Glomerular visceral epithelial cell (primary cell): ENCODE data around the gene RAI14.

Source experiments
- DNase-seq: peaks from one replicate; pipeline ENCODE4 v3.0.0-alpha.2; 2016; ENCODE audit errors: extremely low spot score

The RAI14 gene

GRCh38 chr5:34677428-34677827 lies 21.3 kb downstream of the RAI14 start:
- no peak for DNase-seq

DNA sequence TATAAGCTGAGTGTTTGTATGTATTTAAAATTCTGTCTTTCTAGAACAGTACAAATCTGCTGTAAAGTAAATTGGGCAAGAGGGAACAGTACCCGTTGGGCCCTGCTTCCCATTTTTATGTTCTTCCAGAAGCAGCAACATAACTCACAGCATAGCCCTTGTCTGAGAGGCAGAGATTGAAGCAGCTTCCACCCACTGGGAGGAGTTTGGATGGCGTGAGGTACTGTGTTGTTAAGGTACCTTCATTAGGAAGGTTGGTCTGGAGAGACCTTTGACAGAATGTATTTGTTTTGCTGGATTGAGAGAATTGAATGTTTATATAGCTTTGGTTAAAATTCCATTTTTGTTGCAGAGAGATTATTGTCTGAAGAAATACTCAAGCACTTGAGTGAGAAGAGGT lies 24.8 kb downstream of the RAI14 start:
- no peak for DNase-seq

DNA sequence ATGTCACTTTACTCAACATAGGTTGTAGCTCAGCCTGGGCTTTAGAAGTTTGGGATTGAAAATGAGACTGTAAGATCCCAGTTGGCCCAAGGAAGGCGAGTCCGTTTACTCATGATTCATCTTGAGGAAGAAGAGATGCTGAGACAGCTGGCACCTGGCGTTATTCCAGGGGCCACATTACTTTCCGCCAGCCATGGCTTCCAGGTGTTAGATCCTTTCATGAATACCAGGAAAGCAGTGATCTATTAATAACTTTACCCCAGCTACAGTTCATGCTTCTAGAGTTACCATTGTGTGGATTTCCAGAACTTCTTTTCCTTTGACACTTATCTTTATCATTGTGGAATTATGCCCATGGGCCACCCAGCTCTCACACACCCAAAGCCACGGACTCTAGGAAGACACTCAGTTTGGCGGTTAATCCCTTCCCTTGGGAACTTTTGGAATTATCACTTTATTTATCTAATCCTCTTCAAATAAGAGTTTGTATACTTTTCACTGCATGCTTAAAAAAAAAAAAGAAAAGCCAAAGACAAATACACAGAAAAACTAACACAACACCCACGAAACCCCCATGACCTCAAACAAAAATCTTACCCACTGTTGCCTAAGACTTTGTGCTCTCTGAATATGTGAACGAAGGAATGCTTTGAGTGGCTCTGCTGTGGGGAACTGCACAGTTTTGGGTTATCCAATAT lies 26.9 kb downstream of the RAI14 start:
- DNase-seq, result peak; percentile 99

- DNase-seq, result peak; percentile 93
These were observed 28.3 kb downstream of the RAI14 start for GRCh38 chr5:34684281-34684979.

- no peak for DNase-seq
These were observed 28.8 kb downstream of the RAI14 start for GRCh38 chr5:34684980-34685352.

- peak; percentile 61 for DNase-seq
These were observed 29.5 kb downstream of the RAI14 start for GRCh38 chr5:34685485-34686165.

GRCh38 chr5:34686762-34687268 lies 30.7 kb downstream of the RAI14 start:
- peak; percentile 99 for DNase-seq

DNA sequence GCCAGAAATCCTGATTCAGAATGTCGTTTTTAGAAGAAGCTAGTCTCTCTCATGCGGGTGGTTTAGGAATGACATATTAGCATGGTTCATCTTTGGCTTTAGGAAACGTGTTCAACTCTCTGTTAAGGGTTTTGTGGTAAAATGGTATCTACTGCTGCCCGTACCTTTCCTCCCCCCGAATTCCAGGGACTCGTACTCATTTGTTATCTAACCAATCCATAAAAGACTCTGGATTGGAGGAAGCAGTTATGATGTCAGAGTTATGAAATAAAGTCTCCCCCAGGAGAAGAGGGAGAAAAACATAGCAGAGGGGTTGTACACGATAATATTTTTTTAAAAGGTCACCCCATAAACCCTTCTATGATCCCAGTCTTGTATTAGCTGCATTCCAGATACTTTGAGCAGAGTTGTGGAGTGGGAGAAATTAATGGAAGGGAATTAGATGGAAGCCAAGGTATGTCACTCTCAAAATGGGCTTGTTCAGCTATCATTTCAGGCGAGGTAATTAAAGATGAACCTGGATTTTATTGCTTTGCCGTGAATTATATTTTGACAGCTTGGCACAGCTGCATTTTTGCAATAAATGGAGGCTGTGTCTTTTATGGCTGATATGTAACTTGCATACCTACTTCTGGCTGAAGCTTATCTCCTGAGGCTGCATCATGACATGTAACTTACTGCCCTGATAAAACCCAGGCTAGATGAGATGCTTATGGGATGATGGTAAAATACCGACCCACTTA lies 31.3 kb downstream of the RAI14 start:
- DNase-seq, result peak; percentile 90

- DNase-seq, result no peak
These were observed 32.1 kb downstream of the RAI14 start for GRCh38 chr5:34688015-34688810.

GRCh38 chr5:34690301-34690700 lies 34.2 kb downstream of the RAI14 start:
- peak; percentile 76 for DNase-seq

GRCh38 chr5:34690898-34691297 lies 34.8 kb downstream of the RAI14 start:
- DNase-seq, result no peak

DNA sequence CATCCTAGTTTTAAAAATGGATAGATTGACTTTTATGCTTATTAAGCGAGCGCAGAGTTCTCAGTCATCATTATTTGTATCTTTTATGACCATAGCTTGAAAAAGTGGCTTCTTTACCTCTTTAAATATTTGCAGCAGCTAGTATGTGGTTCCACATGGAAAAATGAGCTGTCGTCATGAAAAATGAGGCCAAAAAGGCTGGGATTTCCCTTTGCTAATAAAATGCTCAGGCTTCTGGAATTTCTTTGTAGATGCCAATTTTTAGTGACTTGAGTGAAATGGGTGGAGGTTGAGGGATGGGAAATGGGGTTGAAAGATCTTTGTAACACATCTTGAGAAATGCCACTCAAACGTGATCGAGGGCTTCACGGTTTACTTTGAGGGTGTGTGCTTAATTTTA lies 35.2 kb downstream of the RAI14 start:
- DNase-seq, result peak; percentile 56

- DNase-seq, result no peak
These were observed 36.7 kb downstream of the RAI14 start for GRCh38 chr5:34692786-34693185.

- no peak for DNase-seq
These were observed 37.9 kb downstream of the RAI14 start for GRCh38 chr5:34694012-34694411.

GRCh38 chr5:34694685-34695084 lies 38.6 kb downstream of the RAI14 start:
- DNase-seq, result no peak

DNA sequence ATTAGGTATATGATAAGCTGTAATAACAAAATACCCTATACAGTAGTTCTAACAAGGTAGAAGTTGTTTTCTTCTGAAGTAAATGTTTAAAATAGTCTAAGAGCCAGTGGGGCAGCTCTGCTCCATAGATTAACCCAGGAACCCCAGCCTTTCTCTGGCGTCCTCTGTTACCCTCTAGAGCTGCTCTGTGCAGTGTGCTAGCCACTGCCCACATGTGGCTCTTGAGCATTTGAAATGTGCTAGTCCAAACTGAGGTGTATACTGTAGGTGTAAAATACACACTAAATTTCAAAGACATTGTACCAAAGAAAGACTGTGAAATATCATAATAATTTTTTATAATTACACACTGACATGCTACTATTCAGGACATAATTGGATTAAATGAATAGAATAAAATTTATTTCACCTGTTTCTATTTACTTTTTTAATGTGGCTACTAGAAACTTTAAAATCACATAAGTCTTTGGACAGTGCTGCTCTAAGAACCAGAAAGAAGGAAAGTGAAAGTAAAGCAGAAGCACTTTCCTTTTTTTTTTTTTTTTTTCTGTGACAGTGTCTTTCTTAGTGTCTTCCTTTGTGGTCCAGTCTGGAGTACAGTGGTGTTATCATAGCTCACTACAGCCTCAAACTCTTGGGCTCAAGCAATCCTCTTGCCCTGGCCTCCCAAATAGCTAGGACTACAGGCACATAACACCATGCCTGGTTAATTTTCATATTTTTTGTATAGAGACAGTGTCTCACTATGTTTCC lies 39.3 kb downstream of the RAI14 start:
- no peak for DNase-seq

GRCh38 chr5:34697308-34698108 lies 41.4 kb downstream of the RAI14 start:
- DNase-seq, result no peak

DNA sequence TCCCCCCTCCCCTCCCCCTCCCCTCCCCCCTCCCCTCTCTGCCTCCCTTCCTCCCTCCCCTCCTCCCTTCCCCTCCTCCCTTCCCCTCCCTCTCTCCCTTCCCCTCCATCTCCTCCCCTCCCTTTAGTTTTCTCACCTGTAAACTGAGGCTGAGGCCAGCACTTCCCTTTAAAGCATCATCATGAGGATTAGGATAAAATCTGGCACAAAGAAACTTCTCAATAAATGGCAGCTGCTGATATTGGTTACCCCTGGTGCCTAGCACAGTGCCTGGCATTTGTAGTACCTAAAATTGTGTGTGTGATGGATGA lies 41.9 kb downstream of the RAI14 start:
- no peak for DNase-seq

GRCh38 chr5:34698754-34699153 lies 42.6 kb downstream of the RAI14 start:
- DNase-seq, result no peak
